Gastroesophageal sphincter (tissue), 3 donors: ENCODE measurements around the gene NDUFA11.

Experiments used
- EP300 ChIP-seq: sonication (generic); formaldehyde crosslinking; IDR thresholded peaks from one replicate; pipeline ENCODE4 v1.6.1; 2017; ENCODE audit warnings: antibody characterized with exemption, mild to moderate bottlenecking
- POLR2A ChIP-seq, 2 donors: fragments of 450-650 bp; IDR thresholded peaks; one replicate each; pipeline ENCODE4 v1.6.1; 2017; ENCODE audit warnings: antibody characterized with exemption in 2 of 2, mild to moderate bottlenecking in 2 of 2, moderate library complexity in 1 of 2
- POLR2AphosphoS5 ChIP-seq: sonication (generic); formaldehyde crosslinking; IDR thresholded peaks from one replicate; pipeline ENCODE4 v1.6.1; 2017; ENCODE audit warnings: antibody characterized with exemption
- TF ChIP-seq, protein P1 (sequence below), 4 experiments: fragments of 200-600 bp in 2 of 4; fragments of 450-650 bp in 2 of 4; sonication (generic) in 1 of 4; IDR thresholded peaks; one replicate each; pipeline ENCODE4 v1.5.1; 2017 to 2019; ENCODE audit warnings: antibody characterized with exemption in 4 of 4, mild to moderate bottlenecking in 2 of 4, moderate library complexity in 2 of 4

DNA sequence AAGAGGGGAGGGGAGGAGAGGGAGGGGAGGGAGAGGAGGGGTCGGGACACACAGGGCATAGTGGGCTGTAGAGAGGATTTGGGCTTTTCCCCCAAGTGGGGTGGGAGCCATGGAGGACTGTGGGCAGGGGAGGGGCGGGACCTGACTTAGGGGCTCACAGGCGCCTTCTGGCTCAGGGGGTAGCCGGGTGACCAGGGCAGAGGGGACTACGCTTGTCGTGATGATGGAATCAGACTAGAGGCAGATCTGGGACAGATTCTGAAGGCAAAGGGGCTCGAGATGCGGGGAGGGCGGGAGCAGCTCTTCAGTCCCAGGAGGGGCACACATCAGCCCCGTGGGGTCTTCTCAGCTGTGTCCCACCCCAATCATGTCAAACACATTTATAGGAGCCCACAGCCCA lies 13.5 kb downstream of the NDUFA11 start:
- TF ChIP-seq POLR2A (IDR thresholded peaks at IDR 0.05): no peak
- TF ChIP-seq, protein P1, sequence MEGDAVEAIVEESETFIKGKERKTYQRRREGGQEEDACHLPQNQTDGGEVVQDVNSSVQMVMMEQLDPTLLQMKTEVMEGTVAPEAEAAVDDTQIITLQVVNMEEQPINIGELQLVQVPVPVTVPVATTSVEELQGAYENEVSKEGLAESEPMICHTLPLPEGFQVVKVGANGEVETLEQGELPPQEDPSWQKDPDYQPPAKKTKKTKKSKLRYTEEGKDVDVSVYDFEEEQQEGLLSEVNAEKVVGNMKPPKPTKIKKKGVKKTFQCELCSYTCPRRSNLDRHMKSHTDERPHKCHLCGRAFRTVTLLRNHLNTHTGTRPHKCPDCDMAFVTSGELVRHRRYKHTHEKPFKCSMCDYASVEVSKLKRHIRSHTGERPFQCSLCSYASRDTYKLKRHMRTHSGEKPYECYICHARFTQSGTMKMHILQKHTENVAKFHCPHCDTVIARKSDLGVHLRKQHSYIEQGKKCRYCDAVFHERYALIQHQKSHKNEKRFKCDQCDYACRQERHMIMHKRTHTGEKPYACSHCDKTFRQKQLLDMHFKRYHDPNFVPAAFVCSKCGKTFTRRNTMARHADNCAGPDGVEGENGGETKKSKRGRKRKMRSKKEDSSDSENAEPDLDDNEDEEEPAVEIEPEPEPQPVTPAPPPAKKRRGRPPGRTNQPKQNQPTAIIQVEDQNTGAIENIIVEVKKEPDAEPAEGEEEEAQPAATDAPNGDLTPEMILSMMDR (IDR thresholded peaks at IDR 0.05): no peak
- no peak for TF ChIP-seq POLR2AphosphoS5
- TF ChIP-seq EP300: no peak
